SK-N-SH (cell line): Measurements from ENCODE around the gene COA4. TPM values are rescaled to one million over a fixed set of nuclear protein-coding genes. Genes with fewer than 3 reads are reported as not detected.

Source experiments
- CTCF ChIA-PET: fragments of 300-600, 350-600 bp; formaldehyde crosslinking; extraction: SDS; loops from one replicate; lab custom pipeline; 2021; lab: Yijun Ruan, JAX
- POLR2A ChIA-PET: fragments of 350-600 bp; sonication (Branson Sonifier 250); formaldehyde crosslinking; extraction: SDS; loops from one replicate; lab custom pipeline; 2020; ENCODE audit warnings: antibody characterized with exemption, inconsistent platforms; lab: Yijun Ruan, JAX
- DNase-seq: peaks from one replicate; pipeline ENCODE4 v3.0.0; 2012
- H2AFZ ChIP-seq: fragments of 200-600 bp; sonication (generic); 2 replicates; pipeline ENCODE4 v1.8.1; 2016; ENCODE audit warnings: antibody characterized with exemption, mild to moderate bottlenecking, low read depth
- H3F3A ChIP-seq: fragments of 200-600 bp; sonication (generic); replicated peaks from 2 replicates; pipeline ENCODE3; 2016; ENCODE audit warnings: antibody characterized with exemption, mild to moderate bottlenecking; ENCODE audit not compliant: insufficient read depth
- H3K27ac ChIP-seq, 2 experiments: fragments of 200-500 bp in 1 of 2; fragments of 200-600 bp in 1 of 2; sonication (Bioruptor generic) in 1 of 2; sonication (generic), shearing (Covaris generic) in 1 of 2; 2 replicates each; pipeline versions ENCODE4 v1.5.1 to v1.6.1; 2014 to 2016; ENCODE audit warnings: low read depth in 2 of 2, inconsistent platforms in 1 of 2, low read length in 1 of 2, mild to moderate bottlenecking in 1 of 2, mixed read lengths in 1 of 2
- H3K27me3 ChIP-seq: fragments of 200-600 bp; sonication (generic), shearing (Covaris generic); 2 replicates; pipeline ENCODE4 v1.6.1; 2016; ENCODE audit warnings: mixed run types; ENCODE audit not compliant: insufficient read depth
- H3K36me3 ChIP-seq, 2 experiments: fragments of 200-500 bp in 1 of 2; fragments of 200-600 bp in 1 of 2; sonication (Bioruptor generic) in 1 of 2; sonication (generic) in 1 of 2; replicated peaks in 1 of 2; 2 replicates each; pipeline versions ENCODE3 to v1.5.1; 2014 to 2016; ENCODE audit warnings: low read length in 1 of 2, mild to moderate bottlenecking in 1 of 2; ENCODE audit not compliant: insufficient read depth in 2 of 2, control insufficient read depth in 1 of 2
- H3K4me1 ChIP-seq, 2 experiments: fragments of 200-500 bp in 1 of 2; fragments of 200-600 bp in 1 of 2; sonication (Bioruptor generic) in 1 of 2; sonication (generic), shearing (Covaris generic) in 1 of 2; 2 replicates each; pipeline versions ENCODE4 v1.5.1 to v1.6.1; 2014 to 2016; ENCODE audit warnings: low read depth in 1 of 2, low read length in 1 of 2, mixed run types in 1 of 2; ENCODE audit not compliant: insufficient read depth in 2 of 2, control insufficient read depth in 1 of 2
- H3K4me2 ChIP-seq: fragments of 200-600 bp; sonication (generic), shearing (Covaris generic); 2 replicates; pipeline ENCODE4 v1.6.1; 2017; ENCODE audit warnings: mixed run types
- H3K4me3 ChIP-seq, 2 experiments: fragments of 200-500 bp in 1 of 2; fragments of 200-600 bp in 1 of 2; sonication (Bioruptor generic) in 1 of 2; sonication (generic), shearing (Covaris generic) in 1 of 2; 2 replicates each; pipeline versions ENCODE4 v1.5.1 to v1.8.1; 2014 to 2016; ENCODE audit warnings: low read depth in 2 of 2, inconsistent platforms in 1 of 2, low read length in 1 of 2, mild to moderate bottlenecking in 1 of 2, mixed read lengths in 1 of 2, moderate library complexity in 1 of 2
- H3K79me2 ChIP-seq: fragments of 200-600 bp; sonication (generic); 2 replicates; pipeline ENCODE4 v1.8.1; 2017; ENCODE audit warnings: mild to moderate bottlenecking; ENCODE audit not compliant: insufficient read depth
- H3K9ac ChIP-seq: fragments of 200-600 bp; sonication (generic); 2 replicates; pipeline ENCODE4 v1.6.1; 2017; ENCODE audit warnings: mixed run types
- H3K9me2 ChIP-seq: fragments of 200-600 bp; sonication (generic); 2 replicates; pipeline ENCODE4 v1.6.1; 2017; ENCODE audit warnings: mixed run types
- H3K9me3 ChIP-seq: fragments of 200-600 bp; sonication (generic); 2 replicates; pipeline ENCODE4 v1.6.1; 2017; ENCODE audit warnings: mixed run types, mild to moderate bottlenecking, moderate library complexity
- H4K20me1 ChIP-seq: fragments of 200-600 bp; sonication (generic); 2 replicates; pipeline ENCODE4 v1.6.1; 2017; ENCODE audit warnings: mild to moderate bottlenecking, mixed run types; ENCODE audit not compliant: insufficient read depth
- CHD2 ChIP-seq: fragments of 150-350 bp; IDR thresholded peaks from 2 replicates; pipeline ENCODE4 v1.6.1; 2018; ENCODE audit warnings: low read length; ENCODE audit not compliant: partially characterized antibody
- ELF1 ChIP-seq: IDR thresholded peaks from 2 replicates; pipeline ENCODE4 v1.4.0; 2012
- EP300 ChIP-seq, 2 experiments: IDR thresholded peaks; 2 replicates each; pipeline versions ENCODE4 v1.4.0 to v1.6.1; 2012; ENCODE audit warnings: borderline replicate concordance in 1 of 2, low read depth in 1 of 2, low read length in 1 of 2
- EZH2phosphoT487 ChIP-seq: fragments of 200-600 bp; sonication (generic); IDR thresholded peaks from 2 replicates; pipeline ENCODE4 v1.6.1; 2017; ENCODE audit warnings: low read depth, mixed run types, mild to moderate bottlenecking, antibody characterized with exemption, moderate library complexity, borderline replicate concordance
- FOXJ3 ChIP-seq: sonication (generic); formaldehyde crosslinking; IDR thresholded peaks from 2 replicates; pipeline ENCODE4 v1.5.1; 2020; ENCODE audit warnings: mild to moderate bottlenecking, missing genetic modification reagents
- FOXM1 ChIP-seq: IDR thresholded peaks from 2 replicates; pipeline ENCODE4 v1.4.0; 2012; ENCODE audit warnings: low read depth, mild to moderate bottlenecking
- GATA2 ChIP-seq: sonication (generic); formaldehyde crosslinking; IDR thresholded peaks from 2 replicates; pipeline ENCODE4 v1.5.0; 2020; ENCODE audit warnings: mild to moderate bottlenecking, missing genetic modification reagents
- JUND ChIP-seq: IDR thresholded peaks from 2 replicates; pipeline ENCODE4 v1.4.0; 2012
- MXI1 ChIP-seq: IDR thresholded peaks from 2 replicates; pipeline ENCODE4 v1.6.1; 2012; ENCODE audit warnings: mild to moderate bottlenecking, low read depth, low read length, improper control_type of control experiment
- POLR2AphosphoS5 ChIP-seq: IDR thresholded peaks from 2 replicates; pipeline ENCODE4 v1.6.1; 2012; ENCODE audit warnings: low read depth, low read length
- RAD21 ChIP-seq: IDR thresholded peaks from 2 replicates; pipeline ENCODE4 v1.6.1; 2012; ENCODE audit warnings: mild to moderate bottlenecking, low read length
- RCOR1 ChIP-seq: fragments of 150-350 bp; IDR thresholded peaks from 2 replicates; pipeline ENCODE4 v1.6.1; 2017; ENCODE audit warnings: antibody characterized with exemption, low read length
- RFX5 ChIP-seq: IDR thresholded peaks from 2 replicates; pipeline ENCODE4 v1.6.1; 2012; ENCODE audit warnings: mild to moderate bottlenecking, improper control_type of control experiment, low read length
- SIN3A ChIP-seq: IDR thresholded peaks from 2 replicates; pipeline ENCODE4 v1.6.1; 2012; ENCODE audit warnings: low read depth, mild to moderate bottlenecking, low read length, moderate library complexity, borderline replicate concordance
- TAF1 ChIP-seq: IDR thresholded peaks from 2 replicates; pipeline ENCODE4 v1.6.1; 2012; ENCODE audit warnings: low read depth, mild to moderate bottlenecking, low read length, moderate library complexity, borderline replicate concordance
- TCF12 ChIP-seq: IDR thresholded peaks from 2 replicates; pipeline ENCODE4 v1.4.0; 2012
- TEAD4 ChIP-seq: IDR thresholded peaks from 2 replicates; pipeline ENCODE4 v1.4.0; 2012; ENCODE audit warnings: mild to moderate bottlenecking, borderline replicate concordance; ENCODE audit not compliant: insufficient read depth
- YY1 ChIP-seq: IDR thresholded peaks from 2 replicates; pipeline ENCODE4 v1.4.0; 2012; ENCODE audit warnings: low read depth, mild to moderate bottlenecking
- WGBS: methylation state at CpG from one replicate; pipeline ENCODE4 v1.1.6; 2017; ENCODE audit warnings: low lambda C conversion rate; 5-methylcytosine and 5-hydroxymethylcytosine counted together
- polyA plus RNA-seq, 3 experiments: library from polyadenylated mRNA; depleted of rRNA; stranded (reverse); fragments of >200 nt; gene quantifications; 2 replicates each; pipeline ENCODE4 v1.2.3, GENCODE V29; 2012
- TF ChIP-seq, protein P1 (sequence below): fragments of 150-350 bp; IDR thresholded peaks from 2 replicates; pipeline ENCODE4 v1.6.1; 2017; ENCODE audit warnings: antibody characterized with exemption, low read length, low read depth, borderline replicate concordance
- TF ChIP-seq, protein P2 (sequence below): IDR thresholded peaks from 2 replicates; pipeline ENCODE4 v1.4.0; 2012; ENCODE audit warnings: low read depth

Gene COA4
- polyA plus RNA-seq, 1 of the 3 experiments (the other 2 are of a cell fraction): 171 TPM

DNA sequence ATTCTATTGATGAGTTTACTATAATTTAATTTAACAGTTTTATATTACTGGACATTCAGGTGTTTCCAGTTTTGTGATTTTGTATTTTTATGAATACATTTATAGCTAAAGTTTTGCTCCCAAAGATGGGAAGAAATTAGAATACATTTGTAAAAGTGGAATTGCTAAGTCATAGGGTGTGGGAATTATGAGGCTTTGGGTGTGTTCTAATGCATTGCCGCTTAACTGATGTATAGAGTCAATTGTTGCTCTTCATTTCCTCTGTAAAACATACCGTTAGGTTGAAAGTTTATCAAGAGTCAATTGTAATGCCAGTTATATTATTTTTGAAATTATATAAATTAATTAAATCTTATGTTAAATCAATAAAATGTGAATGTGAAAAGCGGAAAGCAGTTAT lies 16.4 kb upstream of the COA4 start:
- no peaks in the 10 kb centered on the region for H3K9me3 ChIP-seq
- H3K27me3 ChIP-seq: no peaks in the 10 kb centered on the region
- H3K9ac ChIP-seq: no peak overlapping the region
- 97% methylated on average over 3 of the region's 3 CpGs for WGBS
- DNase-seq: no peak
- CTCF ChIA-PET: no interaction called here
- no peak overlapping the region for H3K27ac ChIP-seq
- peaks cover 5% of the 10 kb centered on the region for H3F3A ChIP-seq
- no peaks in the 10 kb centered on the region for H4K20me1 ChIP-seq
- H3K79me2 ChIP-seq: no peaks in the 10 kb centered on the region
- H3K4me3 ChIP-seq: no peak overlapping the region
- peaks cover 0 to 3% of the 10 kb centered on the region in 2 experiments; a peak in 2 of 4 replicates for H3K4me1 ChIP-seq
- TF ChIP-seq TEAD4 (no peak), ELF1 (no peak), POLR2AphosphoS5 (no peak), RFX5 (no peak), EZH2phosphoT487 (no peak), GATA2 (CRISPR knock-in tag) (no peak), JUND (no peak), RCOR1 (no peak), CHD2 (no peak), YY1 (no peak), SIN3A (no peak), TCF12 (no peak), MXI1 (no peak), FOXM1 (no peak), TAF1 (no peak), FOXJ3 (CRISPR knock-in tag) (no peak), RAD21 (no peak)
- TF ChIP-seq, protein P1, sequence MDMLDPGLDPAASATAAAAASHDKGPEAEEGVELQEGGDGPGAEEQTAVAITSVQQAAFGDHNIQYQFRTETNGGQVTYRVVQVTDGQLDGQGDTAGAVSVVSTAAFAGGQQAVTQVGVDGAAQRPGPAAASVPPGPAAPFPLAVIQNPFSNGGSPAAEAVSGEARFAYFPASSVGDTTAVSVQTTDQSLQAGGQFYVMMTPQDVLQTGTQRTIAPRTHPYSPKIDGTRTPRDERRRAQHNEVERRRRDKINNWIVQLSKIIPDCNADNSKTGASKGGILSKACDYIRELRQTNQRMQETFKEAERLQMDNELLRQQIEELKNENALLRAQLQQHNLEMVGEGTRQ: no peak
- TF ChIP-seq, protein P2, sequence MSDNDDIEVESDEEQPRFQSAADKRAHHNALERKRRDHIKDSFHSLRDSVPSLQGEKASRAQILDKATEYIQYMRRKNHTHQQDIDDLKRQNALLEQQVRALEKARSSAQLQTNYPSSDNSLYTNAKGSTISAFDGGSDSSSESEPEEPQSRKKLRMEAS: no peak
- TF ChIP-seq, all 33 proteins: peak for 0
- Histone ChIP-seq H3K9me2 (no peaks in the 10 kb centered on the region), H3K36me3 (peaks cover 24 to 35% of the 10 kb centered on the region in 2 experiments), H2AFZ (no peak overlapping the region), H3K4me2 (no peak overlapping the region)
- POLR2A ChIA-PET: no interaction called here

DNA sequence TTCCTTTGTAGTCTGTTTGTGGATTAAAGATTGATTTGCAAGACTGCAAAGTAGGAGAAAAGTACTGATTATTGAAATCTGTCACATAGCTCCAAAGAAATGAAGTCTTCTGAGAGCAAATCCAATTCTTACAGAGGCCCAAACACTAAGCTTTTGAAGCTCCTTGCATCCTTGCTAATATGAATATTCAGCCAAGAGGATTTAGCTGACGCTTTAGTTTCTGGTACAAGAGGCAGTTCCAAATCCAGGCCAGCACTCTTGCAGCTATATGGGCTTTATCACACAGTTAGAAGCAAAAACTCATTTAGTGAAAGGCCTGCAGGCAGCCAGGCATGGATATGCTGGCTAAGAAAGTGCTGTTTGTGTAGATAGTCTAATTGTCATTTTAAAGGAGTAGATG lies 12.9 kb upstream of the COA4 start:
- no peak overlapping the region for H3K9ac ChIP-seq
- H3K36me3 ChIP-seq: peaks cover 29 to 42% of the 10 kb centered on the region in 2 experiments
- ChIA-PET POLR2A (interaction anchor here (0.9 kb wide), 1 partner anchor 10 kb away, joined by 7 read pairs; no protein-coding TSS in a partner anchor), CTCF (no interaction called here)
- H3K9me2 ChIP-seq: no peaks in the 10 kb centered on the region
- H2AFZ ChIP-seq: no peak overlapping the region
- H3K4me2 ChIP-seq: no peak overlapping the region
- H3K4me3 ChIP-seq: no peak overlapping the region
- TF ChIP-seq, protein P2: no peak
- TF ChIP-seq EP300 (IDR thresholded peaks at IDR 0.05; ENCODE audit: borderline replicate concordance in 1 of 2, low read depth in 1 of 2, low read length in 1 of 2): 0 out of 4 replicates have a peak, but pooled peaks of 1 of the 2 experiments have one; percentile 18
- H4K20me1 ChIP-seq: no peaks in the 10 kb centered on the region
- H3K9me3 ChIP-seq: no peaks in the 10 kb centered on the region
- peaks cover 0 to 3% of the 10 kb centered on the region in 2 experiments; a peak in 2 of 4 replicates for H3K4me1 ChIP-seq
- no peaks in the 10 kb centered on the region for H3K27me3 ChIP-seq
- no peaks in the 10 kb centered on the region for H3F3A ChIP-seq
- H3K27ac ChIP-seq: peak overlapping the region in 1 of 2 experiments; percentile 51; a peak in 2 of 4 replicates
- H3K79me2 ChIP-seq: no peaks in the 10 kb centered on the region
- WGBS: 85% methylated on average over 1 of the region's 1 CpG
- peak; percentile 28 for DNase-seq
